Erythroblast (primary cell): Measurements from ENCODE around the gene SLC39A1.
A peak's percentile ranks its signal among the peaks of the same experiment; 100 is the strongest.
"Not testable (repeated sequence)": the region's sequence is repeated elsewhere in the genome, so short reads cannot be mapped to it uniquely, and the experiment has no call there.

Source experiments
- DNase-seq, 2 experiments: peaks; one replicate each; lab custom pipeline; 2025; lab: John Stamatoyannopoulos, UW
- GATA1 ChIP-seq: IDR thresholded peaks from 2 replicates; pipeline ENCODE4 v1.6.1; 2011; ENCODE audit warnings: low read depth, mild to moderate bottlenecking, control low read depth, low read length, moderate library complexity
- POLR2A ChIP-seq: IDR thresholded peaks from 2 replicates; pipeline ENCODE4 v1.6.1; 2011; ENCODE audit warnings: mild to moderate bottlenecking, low read length

SLC39A1 gene, protein sequence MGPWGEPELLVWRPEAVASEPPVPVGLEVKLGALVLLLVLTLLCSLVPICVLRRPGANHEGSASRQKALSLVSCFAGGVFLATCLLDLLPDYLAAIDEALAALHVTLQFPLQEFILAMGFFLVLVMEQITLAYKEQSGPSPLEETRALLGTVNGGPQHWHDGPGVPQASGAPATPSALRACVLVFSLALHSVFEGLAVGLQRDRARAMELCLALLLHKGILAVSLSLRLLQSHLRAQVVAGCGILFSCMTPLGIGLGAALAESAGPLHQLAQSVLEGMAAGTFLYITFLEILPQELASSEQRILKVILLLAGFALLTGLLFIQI

DNA sequence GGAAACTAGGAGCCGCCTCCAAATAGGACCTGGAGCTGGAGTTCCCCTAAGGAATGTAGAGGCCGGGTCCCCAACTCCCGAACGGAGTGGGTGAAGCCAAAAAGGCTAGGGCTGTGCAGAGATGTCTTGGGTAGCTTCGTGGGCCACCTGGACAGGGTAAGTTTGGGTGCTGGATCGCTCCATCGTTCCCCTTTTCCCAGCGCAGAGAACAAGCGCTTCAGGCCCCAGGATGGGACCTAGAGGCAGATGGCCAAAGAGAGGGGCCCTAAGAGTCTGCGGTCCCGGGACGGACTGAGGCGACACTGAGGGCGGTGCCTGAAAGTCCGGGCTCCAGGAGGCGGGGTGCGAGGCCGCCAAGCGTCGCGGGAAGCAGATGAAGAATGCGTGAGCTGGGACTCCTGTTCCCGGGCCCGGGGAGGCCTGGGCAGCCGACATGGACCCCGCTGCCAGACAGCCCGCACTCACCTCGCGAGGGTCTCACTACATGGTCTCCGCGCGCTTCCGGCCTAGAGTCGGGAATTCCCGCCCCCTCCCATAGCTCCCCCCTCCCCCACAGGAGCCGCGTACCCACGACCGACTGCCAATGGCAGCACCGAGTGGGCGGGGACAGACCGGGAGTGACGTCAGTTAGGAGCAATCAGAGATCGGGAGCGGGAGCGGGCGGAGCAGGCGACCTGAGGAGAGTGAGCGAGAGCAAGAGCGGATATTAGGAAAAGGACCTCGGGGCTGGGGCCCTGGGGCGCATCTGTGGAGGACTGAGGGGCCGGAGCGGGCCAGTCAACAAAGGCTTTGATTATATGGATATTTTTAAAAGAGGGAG is at the start of gene SLC39A1:
Gene SLC39A1 (minus strand): TSS at position 508 of the 820 bp plus-strand sequence. CDS start 822 bp downstream, outside the sequence.
- peak; percentile 95 to 97 for DNase-seq
- TF ChIP-seq GATA1 (no peak), POLR2A (peak; percentile 66)

DNA sequence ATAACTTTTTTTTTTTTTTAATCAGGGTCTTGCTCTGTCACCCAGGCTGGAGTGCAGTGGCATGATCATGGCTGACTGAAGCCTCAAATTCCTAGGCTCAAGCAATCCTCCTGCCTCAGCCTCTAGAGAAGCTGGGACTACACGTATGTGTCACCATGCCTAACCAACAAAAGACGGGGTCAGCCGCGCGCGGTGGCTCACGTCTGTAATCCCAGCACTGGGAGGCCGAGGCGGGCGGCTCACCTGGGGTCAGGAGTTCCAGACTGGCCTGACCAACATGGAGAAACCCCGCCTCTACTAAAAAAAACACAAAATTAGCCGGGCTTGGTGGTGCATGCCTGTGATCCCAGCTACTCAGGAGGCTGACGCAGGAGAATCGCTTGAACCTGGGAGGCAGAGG is 49.2 kb upstream of the SLC39A1 start:
- not testable (repeated sequence) for DNase-seq

DNA sequence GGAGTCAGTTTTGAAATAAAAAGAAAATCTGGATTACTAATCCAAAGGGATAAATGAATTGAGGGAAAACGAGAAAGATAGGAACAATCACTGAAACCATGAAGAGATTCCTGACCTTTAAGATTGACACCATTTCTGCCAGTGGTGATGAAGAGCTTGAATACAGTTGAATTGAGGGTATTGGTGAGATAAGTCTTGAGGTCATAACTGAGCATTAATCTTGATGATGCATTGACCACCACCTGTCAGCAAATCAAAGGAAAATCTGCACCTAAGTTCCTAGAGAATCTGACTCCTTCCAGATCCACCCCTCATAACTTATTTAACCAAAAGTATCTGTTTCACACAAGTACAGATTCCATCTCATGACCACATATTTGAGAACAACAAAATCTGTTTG is 48.8 kb upstream of the SLC39A1 start:
- TF ChIP-seq POLR2A (no peak), GATA1 (no peak)
- no peak for DNase-seq

DNA sequence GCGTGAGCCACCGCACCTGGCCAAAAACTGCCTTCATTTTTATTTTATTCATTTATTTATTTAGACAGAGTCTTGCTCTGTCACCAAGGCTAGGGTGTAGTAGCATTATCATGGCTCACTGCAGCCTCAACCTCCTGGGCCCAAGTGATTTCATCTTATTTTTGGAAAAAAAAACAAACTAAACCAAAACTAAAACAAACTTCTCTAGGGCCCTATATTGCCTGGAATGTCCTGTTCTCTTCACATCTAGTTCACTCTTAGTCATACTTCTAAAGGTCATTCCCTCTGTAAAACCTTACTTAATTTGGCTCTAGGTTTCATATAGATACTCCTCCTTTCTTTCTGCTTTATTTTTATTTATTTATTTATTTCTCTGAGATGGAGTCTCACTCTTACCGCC is 42.8 kb upstream of the SLC39A1 start:
- no peak for TF ChIP-seq POLR2A
- TF ChIP-seq GATA1, result no peak
- no peak for DNase-seq

DNA sequence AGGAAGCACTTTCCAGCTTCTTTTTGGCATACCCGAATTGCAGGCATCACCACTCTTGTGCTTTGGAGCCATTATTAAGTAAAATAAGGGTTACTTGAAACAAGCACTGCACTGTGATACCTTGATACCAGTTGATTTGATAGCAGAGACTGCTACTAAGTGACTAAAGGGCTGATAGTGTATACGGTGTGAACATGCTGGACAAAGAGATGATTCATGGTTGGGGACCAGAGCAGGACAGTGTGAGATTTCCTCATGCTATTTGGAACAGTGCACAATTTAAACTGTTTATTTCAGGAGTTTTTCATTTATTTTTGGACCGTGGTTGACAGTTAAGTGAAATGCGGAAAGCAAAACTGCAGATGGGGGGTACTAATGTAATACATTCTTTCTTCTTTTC is 37.1 kb upstream of the SLC39A1 start:
- TF ChIP-seq GATA1 (no peak), POLR2A (no peak)
- DNase-seq, result no peak

DNA sequence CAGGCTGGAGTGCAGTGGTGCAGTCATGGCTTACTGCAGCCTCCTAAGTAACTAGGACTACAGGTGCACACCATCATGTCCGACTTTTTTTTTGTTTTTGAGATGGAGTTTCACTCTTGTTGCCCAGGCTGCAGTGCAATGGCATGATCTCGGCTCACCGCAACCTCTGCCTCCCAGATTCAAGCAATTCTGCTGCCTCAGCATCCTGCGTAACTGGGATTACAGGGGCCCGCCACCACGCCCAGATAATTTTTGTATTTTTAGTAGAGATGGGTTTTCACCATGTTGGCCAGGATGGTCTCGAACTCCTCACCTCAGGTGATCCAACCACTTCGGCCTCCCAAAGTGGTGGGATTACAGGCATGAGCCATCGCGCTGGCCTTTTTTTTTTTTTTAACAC is 33.5 kb upstream of the SLC39A1 start:
- not testable (repeated sequence) for DNase-seq

DNA sequence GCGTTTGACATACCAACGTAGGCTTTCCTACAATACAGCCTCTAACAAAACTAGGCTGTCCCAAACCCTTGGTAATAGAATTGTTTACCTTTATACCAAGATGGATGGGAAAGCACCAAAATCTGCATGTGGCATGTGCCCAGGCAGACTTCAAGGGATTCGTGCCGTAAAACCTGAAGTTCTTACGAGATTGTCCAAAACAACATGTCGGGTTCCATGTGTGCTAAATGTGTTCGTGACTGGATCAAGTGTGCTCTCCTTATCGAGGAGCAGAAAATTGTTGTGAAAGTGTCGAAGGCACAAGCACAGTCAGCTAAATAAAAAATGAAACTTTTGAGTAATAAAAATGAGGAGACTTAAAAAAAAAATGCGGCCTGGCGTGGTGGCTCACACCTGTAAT is 32.3 kb upstream of the SLC39A1 start:
- DNase-seq, result no peak
- TF ChIP-seq GATA1, result no peak
- TF ChIP-seq POLR2A, result no peak

DNA sequence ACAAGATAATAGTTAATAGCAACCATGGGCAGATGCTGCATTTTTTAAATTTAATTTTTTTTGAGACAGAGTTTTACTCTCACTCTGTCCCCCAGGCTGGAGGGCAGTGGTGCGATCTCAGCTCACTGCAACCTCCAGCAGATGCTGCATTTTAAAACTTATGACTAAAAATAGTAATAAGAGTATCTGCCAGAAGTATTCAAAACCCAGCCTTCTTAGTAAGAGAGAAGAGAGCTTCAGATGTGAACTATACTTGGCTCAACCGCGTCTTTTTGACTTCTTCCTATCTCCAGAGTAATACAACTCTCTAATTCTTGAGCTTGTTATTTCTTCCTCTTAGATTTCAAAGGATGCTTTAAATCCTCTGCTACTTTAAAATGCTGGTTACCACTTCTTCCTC is 31.9 kb upstream of the SLC39A1 start:
- no peak for TF ChIP-seq POLR2A
- no peak for TF ChIP-seq GATA1
- no peak for DNase-seq

DNA sequence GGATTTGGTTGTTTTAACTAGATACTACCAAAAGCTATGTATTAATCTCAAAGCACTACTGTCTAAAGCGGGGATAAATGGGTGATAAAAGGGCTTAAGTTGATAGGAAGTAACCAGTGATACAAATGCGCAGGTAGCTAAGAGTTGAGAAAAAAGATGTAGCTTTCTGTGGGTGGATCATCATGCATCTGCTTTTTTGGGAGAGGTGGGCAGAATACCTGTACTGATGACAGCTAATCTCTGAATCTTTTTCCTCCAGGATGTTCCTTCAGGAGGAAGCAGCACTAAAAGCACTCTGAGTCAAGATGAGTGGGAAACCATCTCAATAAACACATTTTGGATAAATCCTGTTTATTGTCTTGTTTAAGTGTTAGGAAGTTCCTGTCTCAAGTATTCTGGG is 28.5 kb upstream of the SLC39A1 start:
- DNase-seq, result no peak
- TF ChIP-seq GATA1, result no peak
- TF ChIP-seq POLR2A, result no peak

DNA sequence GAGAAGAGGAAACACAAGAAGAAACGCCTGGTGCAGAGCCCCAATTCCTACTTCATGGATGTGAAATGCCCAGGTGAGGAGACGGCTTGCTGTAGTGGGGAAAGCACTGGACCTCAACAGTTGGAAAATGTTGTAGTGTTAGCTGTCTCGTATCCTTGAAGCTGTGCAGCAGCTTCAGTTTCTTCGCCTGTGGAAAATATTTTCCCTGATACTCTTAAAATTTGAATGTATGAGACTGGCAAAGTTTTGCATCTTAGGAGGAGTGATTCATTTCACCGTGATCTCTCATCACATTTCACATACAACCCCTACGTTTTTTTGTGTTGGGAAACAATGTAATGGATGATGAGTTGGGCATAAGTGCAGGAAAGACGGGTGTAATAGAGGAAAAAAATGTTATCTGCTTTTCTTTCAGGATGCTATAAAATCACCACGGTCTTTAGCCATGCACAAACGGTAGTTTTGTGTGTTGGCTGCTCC is 27.9 kb upstream of the SLC39A1 start:
- TF ChIP-seq GATA1, result no peak
- no peak for TF ChIP-seq POLR2A
- no peak for DNase-seq

DNA sequence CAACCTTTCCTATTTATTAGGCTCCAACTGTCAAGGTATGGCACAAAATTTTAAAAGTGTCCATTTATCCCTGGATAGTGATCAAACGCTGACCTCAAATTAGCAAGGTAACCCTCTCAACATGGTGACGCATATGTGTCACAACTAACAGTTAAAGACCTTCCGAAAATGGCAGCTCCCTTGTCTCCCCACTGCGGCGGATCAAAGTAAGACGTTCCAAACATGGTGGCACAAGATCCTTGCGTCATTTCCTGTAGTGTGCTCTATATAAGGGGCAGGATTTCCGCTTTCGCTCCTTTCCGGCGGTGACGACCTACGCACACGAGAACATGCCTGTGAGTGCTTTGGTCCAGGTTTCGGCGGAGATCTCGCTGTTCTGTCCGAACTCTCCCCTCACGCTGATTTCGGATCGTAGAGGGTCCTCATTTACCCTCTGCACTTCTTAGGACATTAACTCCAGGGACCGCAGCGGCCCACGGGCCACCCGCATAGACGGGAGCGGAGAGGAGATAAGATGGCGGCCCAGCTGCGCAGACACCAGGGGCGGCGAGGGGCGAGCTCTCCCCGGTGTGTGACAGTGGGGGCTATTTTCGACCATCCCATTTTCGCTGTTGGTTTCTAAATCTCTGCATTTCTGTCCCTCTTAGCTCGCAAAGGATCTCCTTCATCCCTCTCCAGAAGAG is 27.3 kb upstream of the SLC39A1 start, which contains the start of gene RPS27:
Gene RPS27 (plus strand): TSS at position 295 of the 683 bp plus-strand sequence. CDS start 35 bp downstream, at position 330.
- TF ChIP-seq POLR2A (peak; percentile 100), GATA1 (no peak)
- peak; percentile 98 for DNase-seq

DNA sequence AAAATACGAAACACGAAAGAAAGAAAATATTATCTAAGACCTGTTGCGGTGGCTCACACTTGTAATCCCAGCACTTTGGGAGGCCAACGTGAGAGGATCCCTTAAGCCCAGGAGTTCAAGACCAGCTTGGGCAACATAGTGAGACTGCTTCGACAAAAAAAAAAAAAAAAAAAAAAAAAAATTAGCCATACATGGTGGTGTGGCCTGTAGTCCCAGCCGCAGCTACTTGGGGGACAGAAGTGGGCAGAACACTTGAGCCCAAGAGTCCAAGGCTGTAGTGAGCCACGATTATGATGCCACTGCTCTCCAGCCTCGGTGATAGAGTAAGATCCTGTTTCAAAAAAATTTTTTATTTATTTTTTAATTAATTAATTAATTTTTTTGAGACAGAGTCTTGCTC is 24.3 kb upstream of the SLC39A1 start:
- DNase-seq, result no peak
- no peak for TF ChIP-seq POLR2A
- no peak for TF ChIP-seq GATA1

DNA sequence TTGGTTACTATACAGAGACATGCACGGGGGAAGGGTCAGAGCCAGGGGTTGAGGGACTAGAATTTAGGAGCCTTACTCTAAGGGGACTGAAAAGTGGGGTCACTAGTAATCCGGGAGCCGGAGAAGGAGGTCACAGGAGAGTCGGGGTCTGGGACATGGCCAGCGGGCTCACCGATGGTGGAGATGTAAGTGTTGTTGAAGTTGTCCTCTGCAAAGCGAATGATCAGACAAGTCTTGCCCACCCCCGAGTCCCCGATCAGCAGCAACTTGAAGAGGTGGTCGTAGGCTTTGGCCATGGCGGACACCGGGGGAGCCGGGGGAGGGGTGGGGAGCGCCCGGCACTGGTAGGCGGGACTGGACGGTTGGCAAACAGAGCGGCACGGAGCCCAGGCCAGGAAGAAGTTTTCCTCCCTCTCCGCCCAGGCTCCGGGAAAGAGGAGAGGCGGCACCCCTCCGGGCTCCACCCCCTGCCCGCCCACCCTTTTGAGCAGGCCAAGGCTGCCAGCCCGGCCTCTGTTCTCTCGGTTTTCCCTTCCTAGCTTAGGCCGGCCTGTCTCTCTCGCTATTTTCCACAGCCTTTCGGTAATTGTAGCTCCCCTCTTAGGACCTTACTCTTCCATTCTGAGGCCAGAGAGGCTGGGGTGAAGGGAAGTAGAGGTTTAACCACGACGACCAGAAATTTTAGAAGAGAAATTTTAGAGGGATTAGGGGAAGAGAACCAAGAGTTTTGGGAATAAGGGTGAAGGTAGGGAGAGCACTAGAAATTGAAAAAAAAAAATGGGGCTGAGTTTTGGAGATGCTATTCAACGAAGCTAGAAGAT is 22.8 kb upstream of the SLC39A1 start, which contains the start of gene RAB13:
Gene RAB13 (minus strand): TSS at position 399 of the 821 bp plus-strand sequence. CDS start 103 bp downstream, at position 296.
- peak; percentile 70 to 78 for DNase-seq
- no peak for TF ChIP-seq POLR2A
- no peak for TF ChIP-seq GATA1
